Stimulated activated CD4-positive, alpha-beta T cell treated with anti-CD3 and anti-CD28 coated beads, Interleukin-1b, Interleukin-23, amount 100 ng/mL, for 24 hours (primary cell): ENCODE results near the gene GPR18.
A peak's percentile ranks its signal among the peaks of the same experiment; 100 is the strongest.
"Not testable (repeated sequence)": the region's sequence is repeated elsewhere in the genome, so short reads cannot be mapped to it uniquely, and the experiment has no call there.

ENCODE experiments used
- DNase-seq, 4 experiments: peaks; one replicate each; pipeline ENCODE4 v3.0.0-alpha.2; 2020; ENCODE audit warnings: low read depth in 4 of 4, low spot score in 1 of 4

Gene GPR18

GRCh38 chr13:99230991-99231390 lies 27.2 kb downstream of the GPR18 start:
- DNase-seq = no peak

- not testable (repeated sequence) for DNase-seq
These were observed 27.6 kb downstream of the GPR18 start for GRCh38 chr13:99230588-99230987.

GRCh38 chr13:99228737-99229691 lies 29.2 kb downstream of the GPR18 start:
- DNase-seq = no peak

- no peak for DNase-seq
These were observed 30.1 kb downstream of the GPR18 start for GRCh38 chr13:99227909-99228688.

- DNase-seq = no peak
These were observed 30.8 kb downstream of the GPR18 start for GRCh38 chr13:99227331-99227900.

GRCh38 chr13:99226513-99226912 lies 31.7 kb downstream of the GPR18 start:
- no peak for DNase-seq

- no peak for DNase-seq
These were observed 33.1 kb downstream of the GPR18 start for GRCh38 chr13:99225078-99225477.

- no peak for DNase-seq
These were observed 34.2 kb downstream of the GPR18 start for GRCh38 chr13:99224021-99224420.

- no peak for DNase-seq
These were observed 34.6 kb downstream of the GPR18 start for GRCh38 chr13:99223587-99223986.

GRCh38 chr13:99221567-99222239 lies 36.5 kb downstream of the GPR18 start:
- no peak for DNase-seq

GRCh38 chr13:99220199-99220935 lies 37.8 kb downstream of the GPR18 start:
- DNase-seq = no peak

GRCh38 chr13:99218969-99219368 lies 39.2 kb downstream of the GPR18 start:
- DNase-seq = peak in 1 of 4 experiments; percentile 24

- no peak for DNase-seq
These were observed 39.6 kb downstream of the GPR18 start for GRCh38 chr13:99218545-99218944.

GRCh38 chr13:99218126-99218525 lies 40.1 kb downstream of the GPR18 start:
- DNase-seq = no peak

- DNase-seq = no peak
These were observed 40.6 kb downstream of the GPR18 start for GRCh38 chr13:99217461-99218110.

- peak in 3 of 4 experiments; percentile 17 to 32 (median 28) for DNase-seq
These were observed 42.9 kb downstream of the GPR18 start for GRCh38 chr13:99215184-99215830.

- DNase-seq = no peak
These were observed 43.4 kb downstream of the GPR18 start for GRCh38 chr13:99214731-99215130.

- DNase-seq = peak in 2 of 4 experiments; percentile 35 to 68
These were observed 43.9 kb downstream of the GPR18 start for GRCh38 chr13:99214232-99214631.

- no peak for DNase-seq
These were observed 46.7 kb downstream of the GPR18 start for GRCh38 chr13:99211421-99212035.
